Posterior cingulate gyrus (tissue), 11 donors: ENCODE results near the gene FYCO1.

Experiments used
- DNase-seq, 10 donors: peaks; one replicate each; pipeline versions ENCODE4 v3.0.0 to v3.0.0-alpha.2; 2020 to 2021; ENCODE audit warnings: mixed read lengths in 3 of 10
- intact Hi-C: fragments of 100-400 bp; cut with DNase I; formaldehyde crosslinking; loops from one replicate; pipeline ENCODE4 v1.15.1; 2023

The FYCO1 gene

GRCh38 chr3:45923755-45924154, 71.9 kb downstream of the FYCO1 start:
- intact Hi-C loops: no loop called here

GRCh38 chr3:45922950-45923590, 72.6 kb downstream of the FYCO1 start:
- no peak for DNase-seq
- intact Hi-C loops: no loop called here

More at GRCh38 chr3:45923755-45924154, 71.9 kb downstream of the FYCO1 start:
- no peak for DNase-seq

GRCh38 chr3:45922039-45922326, 73.6 kb downstream of the FYCO1 start:
- intact Hi-C loops: no loop called here
- DNase-seq: no peak

GRCh38 chr3:45921158-45922038, 74.2 kb downstream of the FYCO1 start:
- intact Hi-C loops: no loop called here
- peak in 1 of 10 donors; percentile 73 for DNase-seq

GRCh38 chr3:45917146-45917898, 78.3 kb downstream of the FYCO1 start:
- intact Hi-C loops: no loop called here

GRCh38 chr3:45915518-45916231, 79.9 kb downstream of the FYCO1 start:
- DNase-seq: peak in 2 of 10 donors; percentile 26 to 72
- intact Hi-C loops: no loop called here

More at GRCh38 chr3:45917146-45917898, 78.3 kb downstream of the FYCO1 start:
- no peak for DNase-seq

GRCh38 chr3:45915059-45915439, 80.6 kb downstream of the FYCO1 start:
- DNase-seq: no peak
- intact Hi-C loops: no loop called here

- no peak for DNase-seq
- intact Hi-C loops: no loop called here
Observed at GRCh38 chr3:45914362-45915058, 81.1 kb downstream of the FYCO1 start.

GRCh38 chr3:45912435-45912834, 83.2 kb downstream of the FYCO1 start:
- intact Hi-C loops: no loop called here
- DNase-seq: no peak

- no peak for DNase-seq
- intact Hi-C loops: no loop called here
Observed at GRCh38 chr3:45911511-45912226, 84.0 kb downstream of the FYCO1 start.

- DNase-seq: no peak
- intact Hi-C loops: no loop called here
Observed at GRCh38 chr3:45910892-45911291, 84.7 kb downstream of the FYCO1 start.

GRCh38 chr3:45909542-45909941, 86.1 kb downstream of the FYCO1 start:
- no peak for DNase-seq
- intact Hi-C loops: no loop called here

GRCh38 chr3:45908761-45909160, 86.9 kb downstream of the FYCO1 start:
- intact Hi-C loops: no loop called here
- DNase-seq: no peak

GRCh38 chr3:45907769-45908705, 87.6 kb downstream of the FYCO1 start:
- intact Hi-C loops: no loop called here
- no peak for DNase-seq

GRCh38 chr3:45906681-45907407, 88.8 kb downstream of the FYCO1 start:
- no peak for DNase-seq
- intact Hi-C loops: no loop called here

- DNase-seq: no peak
- intact Hi-C loops: no loop called here
Observed at GRCh38 chr3:45905755-45906154, 89.9 kb downstream of the FYCO1 start.

- intact Hi-C loops: no loop called here
- DNase-seq: no peak
Observed at GRCh38 chr3:45904931-45905330, 90.7 kb downstream of the FYCO1 start.

GRCh38 chr3:45896956-45897355, 98.7 kb downstream of the FYCO1 start:
- no peak for DNase-seq
- intact Hi-C loops: no loop called here
